ENCODE measurements around the gene PRPSAP1.
"Not testable (repeated sequence)": the region's sequence is repeated elsewhere in the genome, so short reads cannot be mapped to it uniquely, and the experiment has no call there.

The PRPSAP1 gene

DNA sequence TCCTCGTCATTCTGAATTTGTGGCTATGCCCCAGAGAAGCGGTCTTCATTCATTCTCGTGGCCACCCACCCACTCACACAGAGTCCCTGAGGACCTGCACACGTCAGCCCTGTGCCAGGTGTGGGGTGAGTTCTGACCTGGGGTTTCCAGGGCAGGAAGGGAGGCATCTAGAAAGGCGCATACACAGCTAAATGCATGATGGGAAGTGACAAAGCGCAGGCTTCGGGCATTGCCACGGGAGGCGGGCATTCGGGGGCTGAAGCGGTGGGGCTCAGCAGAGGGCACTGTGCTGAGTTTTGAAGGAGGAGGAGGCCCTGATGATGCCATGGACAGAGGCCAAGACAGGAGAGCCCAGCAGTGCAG lies 77.7 kb downstream of the PRPSAP1 start:
- no peak for DNase-seq

GRCh38 chr17:76275382-76276068 lies 78.2 kb downstream of the PRPSAP1 start:
- DNase-seq, result no peak

DNA sequence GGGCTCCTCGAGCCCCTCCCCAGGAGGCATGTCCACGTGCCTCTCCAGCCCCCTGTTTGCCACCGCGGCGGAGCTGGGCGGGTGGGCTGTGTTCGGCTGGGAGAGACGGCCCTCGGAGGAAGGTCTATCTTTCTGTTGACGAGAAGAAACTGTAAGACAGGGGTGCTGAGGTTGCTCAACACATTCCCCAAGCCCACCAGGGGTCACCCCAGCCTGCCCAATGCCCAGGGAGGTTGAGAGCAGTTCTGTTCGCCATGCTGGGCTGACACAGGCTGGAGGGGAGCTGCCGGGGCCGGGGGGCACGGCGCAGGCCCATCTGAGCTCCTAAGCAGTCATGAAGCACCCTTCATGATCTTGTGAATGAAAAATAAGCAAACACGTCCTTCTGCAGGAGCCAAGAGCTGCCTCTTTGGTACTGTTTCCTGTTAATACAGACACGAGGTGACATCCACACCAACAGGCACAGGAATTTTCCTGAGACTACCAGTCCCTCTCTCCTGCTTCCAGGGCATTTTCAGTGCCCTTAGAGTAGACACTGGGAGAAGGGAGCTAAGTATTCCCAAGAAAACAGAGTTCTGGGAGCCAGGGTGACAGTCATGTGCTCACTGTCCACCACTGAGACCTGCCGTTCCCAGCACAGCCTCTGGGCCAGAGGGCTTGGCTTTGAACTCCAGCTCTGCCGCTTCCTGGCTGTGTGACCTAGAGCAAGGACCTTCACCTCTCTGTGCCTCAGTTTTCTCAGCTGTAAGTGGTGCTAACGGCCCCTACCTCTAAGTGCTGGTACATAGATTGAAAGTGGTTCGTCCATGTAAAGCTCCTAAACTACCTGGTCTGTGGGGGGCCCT lies 79.4 kb downstream of the PRPSAP1 start:
- DNase-seq, result no peak

DNA sequence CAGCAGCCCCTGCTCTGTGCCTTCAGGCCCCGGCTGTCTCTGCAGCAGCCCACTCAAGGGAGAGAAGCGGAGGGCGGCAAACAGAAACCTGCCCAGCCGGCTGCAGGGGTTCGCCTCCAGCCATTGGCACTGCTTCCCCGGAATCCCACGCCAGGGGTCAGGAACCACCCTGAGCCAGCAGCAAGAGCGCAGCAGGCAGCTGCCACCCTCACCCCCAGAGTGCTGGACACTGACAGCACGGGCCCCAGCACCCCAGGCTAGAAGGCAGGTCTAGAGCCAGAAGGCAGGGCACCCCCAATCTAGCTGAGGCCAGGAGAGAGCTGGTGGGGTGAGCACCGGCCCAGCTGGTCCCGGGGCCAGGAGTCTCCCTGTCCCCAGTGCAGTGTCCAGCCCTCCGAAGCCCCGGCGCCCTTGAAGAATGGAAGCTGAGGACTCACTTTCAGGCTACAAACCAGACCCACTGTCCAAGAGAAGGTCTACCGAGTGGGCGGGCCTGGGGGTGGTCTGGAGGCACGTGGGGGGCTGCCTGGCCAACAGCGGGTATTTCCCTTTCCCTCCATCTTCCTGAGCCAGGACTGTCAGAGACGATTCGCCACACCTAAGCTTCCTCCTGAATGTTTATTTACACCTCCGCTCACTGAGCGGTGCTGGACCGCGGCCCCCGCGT lies 80.1 kb downstream of the PRPSAP1 start:
- no peak for DNase-seq

DNA sequence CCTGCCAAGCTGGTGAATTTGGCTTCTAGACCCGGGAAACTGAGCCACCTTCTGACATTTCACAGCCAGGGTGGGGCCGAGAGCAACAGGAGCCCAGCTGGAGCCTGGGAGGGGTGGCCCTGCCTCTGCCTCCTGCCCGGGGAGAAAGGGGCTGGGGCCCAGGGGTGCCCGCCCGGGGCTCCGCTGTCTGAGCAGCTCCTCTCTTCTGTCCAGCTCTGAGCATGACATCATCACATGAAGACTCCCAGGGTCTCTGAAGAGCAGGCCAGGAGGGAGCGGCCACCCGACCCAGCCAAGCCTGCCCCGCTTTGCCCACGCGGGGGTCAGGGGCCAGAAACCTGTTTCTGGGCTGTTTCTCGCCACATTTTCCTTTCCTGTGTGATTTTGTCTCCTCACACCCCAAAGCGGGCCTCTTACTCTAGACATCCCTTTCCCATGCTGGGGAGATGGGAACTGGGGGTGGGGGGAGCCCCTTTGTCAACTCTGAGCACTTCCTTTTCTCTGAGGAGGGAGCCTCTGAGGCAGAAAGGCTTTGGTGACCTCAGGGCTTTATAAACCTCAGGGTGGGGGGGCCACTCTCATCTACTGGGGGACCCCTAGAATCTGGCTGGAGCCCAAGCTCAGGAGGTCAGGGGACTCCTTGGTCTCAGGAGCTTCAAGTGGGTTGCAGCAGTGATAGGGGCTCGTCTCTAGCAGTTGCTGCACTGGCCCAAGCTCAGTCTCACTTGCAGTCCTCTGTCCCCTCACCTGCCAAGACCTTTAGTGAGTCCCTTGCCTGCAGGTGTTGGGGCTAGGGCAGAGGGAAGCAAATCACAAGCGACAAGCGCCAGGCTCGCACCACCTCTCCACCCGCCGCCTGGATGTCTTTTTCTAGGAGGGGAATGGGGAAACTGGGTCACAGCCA lies 80.9 kb downstream of the PRPSAP1 start:
- no peak for DNase-seq

- peak; percentile 45 for DNase-seq
These were observed 81.8 kb downstream of the PRPSAP1 start for GRCh38 chr17:76271669-76272540.

GRCh38 chr17:76270770-76271668 lies 82.7 kb downstream of the PRPSAP1 start:
- DNase-seq, result no peak

DNA sequence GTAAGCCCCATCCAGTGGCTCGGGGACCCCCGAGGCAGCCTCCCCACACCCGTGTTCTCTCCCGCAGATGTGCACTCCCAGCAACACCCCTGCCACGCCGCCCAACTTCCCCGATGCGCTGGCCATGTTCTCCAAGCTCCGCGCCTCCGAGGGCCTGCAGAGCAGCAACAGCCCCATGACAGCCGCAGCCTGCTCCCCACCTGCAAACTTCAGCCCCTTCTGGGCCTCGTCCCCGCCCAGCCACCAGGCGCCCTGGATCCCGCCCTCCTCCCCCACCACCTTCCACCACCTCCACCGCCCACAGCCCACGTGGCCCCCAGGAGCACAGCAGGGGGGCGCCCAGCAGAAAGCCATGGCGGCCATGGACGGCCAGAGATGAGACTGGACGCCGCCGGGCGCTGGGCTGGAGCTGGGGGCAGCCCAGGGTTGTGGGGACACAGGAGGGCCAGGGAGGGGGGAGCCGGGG lies 83.6 kb downstream of the PRPSAP1 start:
- DNase-seq, result no peak

DNA sequence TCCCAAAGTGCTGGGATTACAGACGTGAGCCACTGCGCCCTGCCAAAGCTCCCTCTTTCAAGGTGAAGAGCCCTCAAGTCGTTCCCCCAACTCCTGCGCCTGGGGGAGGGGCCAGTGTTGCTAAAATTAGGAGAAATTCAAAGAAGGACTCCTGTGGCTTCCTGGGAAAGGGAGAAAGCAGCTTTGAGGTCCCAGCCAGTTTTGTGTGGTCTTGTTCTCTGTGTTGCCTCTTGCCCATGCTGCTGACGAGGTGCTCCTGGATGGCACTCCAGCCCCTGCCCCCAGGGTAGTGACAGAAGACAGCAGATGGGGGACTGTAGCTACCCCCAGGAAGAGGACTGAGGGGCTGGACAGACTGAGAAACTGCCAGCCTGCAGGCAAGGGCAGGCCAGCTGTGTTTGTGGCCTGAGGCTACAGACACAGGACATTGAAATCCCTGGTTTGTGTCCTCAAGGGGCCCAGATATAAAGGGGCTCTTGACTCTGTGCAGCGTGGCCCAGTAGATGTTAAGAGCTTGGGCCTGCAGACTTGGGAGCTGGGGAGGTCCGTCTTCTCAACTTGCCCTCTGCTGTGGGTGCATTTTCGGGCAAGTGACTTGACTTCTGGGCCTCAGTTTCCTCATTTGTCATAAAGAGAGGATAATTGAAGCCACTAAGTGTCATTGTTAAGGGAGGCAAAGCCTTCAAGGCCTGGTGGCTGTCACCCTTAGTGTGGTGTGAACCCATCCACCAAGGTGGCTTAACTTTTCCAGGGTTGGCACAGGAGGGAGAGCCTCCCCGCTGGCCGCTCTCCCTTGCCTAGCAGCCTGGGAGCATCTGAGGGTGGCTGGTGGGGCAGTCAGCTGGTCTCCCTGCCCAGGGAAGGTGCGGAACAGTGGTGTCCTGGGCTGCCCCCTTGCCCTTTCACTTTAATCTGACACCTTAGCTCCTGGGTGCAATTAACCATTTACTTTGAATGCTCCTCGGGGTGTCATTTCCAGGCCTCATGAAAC lies 84.4 kb downstream of the PRPSAP1 start:
- DNase-seq, result no peak

- peak; percentile 66 for DNase-seq
These were observed 85.5 kb downstream of the PRPSAP1 start for GRCh38 chr17:76268015-76268749.

- not testable (repeated sequence) for DNase-seq
These were observed 86.1 kb downstream of the PRPSAP1 start for GRCh38 chr17:76267581-76268001.

GRCh38 chr17:76267051-76267576 lies 86.6 kb downstream of the PRPSAP1 start:
- DNase-seq, result no peak

- no peak for DNase-seq
These were observed 87.3 kb downstream of the PRPSAP1 start for GRCh38 chr17:76266244-76266938.

- peak; percentile 49 for DNase-seq
These were observed 88.0 kb downstream of the PRPSAP1 start for GRCh38 chr17:76265624-76266243.

DNA sequence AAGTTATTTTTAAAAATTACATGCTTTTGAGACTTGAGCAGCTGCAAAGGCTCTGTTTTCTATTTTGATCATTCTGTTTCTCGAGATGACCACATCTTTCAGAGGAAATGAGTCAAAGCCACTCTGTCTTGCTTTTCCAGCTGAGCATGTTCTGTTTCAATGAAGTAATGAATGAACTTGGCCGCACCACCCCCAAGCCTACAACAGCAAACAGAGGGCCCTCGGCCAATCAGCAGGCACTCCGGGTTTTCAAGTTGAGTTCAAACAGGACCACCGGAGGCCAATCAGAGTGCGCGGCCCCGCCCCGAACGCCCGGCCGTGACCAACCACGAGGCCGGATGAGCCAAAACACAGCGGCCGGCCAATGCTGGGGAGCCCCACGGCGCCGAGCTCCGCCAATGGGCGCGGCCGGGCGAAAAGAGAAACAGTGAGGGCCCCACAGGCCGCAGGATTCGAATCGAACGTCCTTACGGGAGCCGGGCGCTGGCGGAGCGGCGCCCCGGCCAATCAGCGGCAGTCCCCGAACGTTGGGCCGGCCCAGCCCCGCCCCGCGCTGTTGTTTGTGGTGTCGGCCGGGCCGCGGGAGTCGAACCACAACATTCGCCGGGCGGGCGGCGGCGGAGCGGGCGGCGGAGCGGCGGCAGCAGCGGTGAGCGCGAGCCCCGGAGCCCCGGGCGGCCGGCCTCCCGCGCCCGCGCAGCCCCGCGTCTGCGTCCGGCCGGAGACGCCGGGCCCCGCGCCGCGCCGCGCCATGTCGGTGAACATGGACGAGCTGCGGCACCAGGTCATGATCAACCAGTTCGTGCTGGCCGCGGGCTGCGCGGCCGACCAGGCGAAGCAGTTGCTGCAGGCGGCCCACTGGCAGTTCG lies 88.7 kb downstream of the PRPSAP1 start, which contains the start of gene UBALD2:
Gene UBALD2, plus strand, starts transcription at position 594 of the 869 bp plus-strand sequence. Its CDS starts 158 bp downstream, at position 752.
- peak; percentile 98 for DNase-seq

- no peak for DNase-seq
These were observed 89.3 kb downstream of the PRPSAP1 start for GRCh38 chr17:76264425-76264754.

All from effector CD4-positive, alpha-beta T cell (primary cell).